Measurements from ENCODE around the gene CPNE2. TPM values are rescaled to one million over a fixed set of nuclear protein-coding genes. Genes with fewer than 3 reads are reported as not detected.
A peak's percentile ranks its signal among the peaks of the same experiment; 100 is the strongest.
"Not testable (repeated sequence)": the region's sequence is repeated elsewhere in the genome, so short reads cannot be mapped to it uniquely, and the experiment has no call there.

The CPNE2 gene
- total and polyA plus RNA-seq, 2 donors = 24.6 to 43.0 TPM

DNA sequence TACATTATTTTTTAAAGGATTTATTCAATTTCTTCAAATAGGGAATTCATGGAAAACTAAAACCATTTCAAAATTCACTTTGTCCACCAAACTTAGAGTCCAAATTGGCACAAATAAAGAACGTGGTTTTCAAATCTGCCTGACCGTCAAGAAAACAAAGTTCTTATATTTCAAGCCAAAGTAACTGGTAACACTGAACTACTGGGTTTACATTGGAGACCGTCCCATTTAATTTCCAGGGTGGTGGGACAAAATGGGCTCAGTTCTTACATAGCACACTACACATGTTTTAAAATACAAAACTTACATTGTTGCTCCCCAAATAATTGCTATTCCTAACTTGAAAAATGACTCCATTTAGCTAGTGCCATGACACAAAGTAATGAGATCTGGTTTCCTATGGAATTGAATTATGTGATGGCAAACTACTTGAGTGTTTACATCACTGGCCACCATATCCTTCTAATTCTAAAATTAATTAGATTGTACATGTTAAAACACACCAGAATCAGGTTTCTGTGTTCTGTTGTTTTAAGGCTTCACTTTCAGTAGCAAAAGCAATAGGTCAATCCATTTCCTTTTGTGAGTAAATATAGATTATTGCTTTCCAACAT lies 86.9 kb downstream of the CPNE2 start:
- Histone ChIP-seq H3K4me1 (ENCODE audit: insufficient read depth) (no peaks in the 10 kb centered on the region), H3K4me3 (ENCODE audit: low read depth, low read length) (no peak overlapping the region), H3K27ac (ENCODE audit: low read depth) (no peak overlapping the region), H3K36me3 (ENCODE audit: insufficient read depth) (peaks cover 1% of the 10 kb centered on the region)
- 66% methylated on average over 3 of the region's 3 CpGs for WGBS
- no peak for DNase-seq (ENCODE audit: extremely low spot score)

DNA sequence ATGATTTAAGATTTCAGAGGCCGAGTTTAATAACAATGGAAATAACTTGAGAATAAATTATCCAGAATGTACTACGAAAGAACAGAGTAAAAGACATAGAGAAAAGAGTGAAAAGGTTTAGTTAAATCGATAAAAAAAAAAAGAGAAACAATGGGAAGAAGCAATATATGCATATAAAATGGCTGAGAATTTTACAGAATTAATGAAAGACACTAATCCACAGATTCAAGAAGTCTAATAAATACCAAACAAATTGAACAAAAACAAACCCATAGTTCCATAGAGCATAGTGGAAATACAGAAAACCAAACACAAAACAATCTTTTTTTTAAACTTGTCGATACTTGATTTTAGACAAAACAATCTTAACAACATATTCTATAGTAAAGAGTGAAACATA lies 91.7 kb downstream of the CPNE2 start:
- Histone ChIP-seq H3K36me3 (ENCODE audit: insufficient read depth) (no peaks in the 10 kb centered on the region), H3K4me3 (ENCODE audit: low read depth, low read length) (no peak overlapping the region), H3K4me1 (ENCODE audit: insufficient read depth) (peaks cover 1% of the 10 kb centered on the region), H3K27ac (ENCODE audit: low read depth) (no peak overlapping the region)
- 98% methylated on average over 4 of the region's 4 CpGs for WGBS
- no peak for DNase-seq (ENCODE audit: extremely low spot score)

- no peaks in the 10 kb centered on the region for H3K36me3 ChIP-seq (ENCODE audit: insufficient read depth)
- peaks cover 1% of the 10 kb centered on the region for H3K4me1 ChIP-seq (ENCODE audit: insufficient read depth)
- DNase-seq (ENCODE audit: extremely low spot score) = no peak
- no peak overlapping the region for H3K27ac ChIP-seq (ENCODE audit: low read depth)
- 21% methylated on average over 15 of the region's 15 CpGs for WGBS
- peak overlapping the region; percentile 94 for H3K4me3 ChIP-seq (ENCODE audit: low read depth, low read length)
Observed at GRCh38 chr16:57184887-57185445, 92.6 kb downstream of the CPNE2 start.

DNA sequence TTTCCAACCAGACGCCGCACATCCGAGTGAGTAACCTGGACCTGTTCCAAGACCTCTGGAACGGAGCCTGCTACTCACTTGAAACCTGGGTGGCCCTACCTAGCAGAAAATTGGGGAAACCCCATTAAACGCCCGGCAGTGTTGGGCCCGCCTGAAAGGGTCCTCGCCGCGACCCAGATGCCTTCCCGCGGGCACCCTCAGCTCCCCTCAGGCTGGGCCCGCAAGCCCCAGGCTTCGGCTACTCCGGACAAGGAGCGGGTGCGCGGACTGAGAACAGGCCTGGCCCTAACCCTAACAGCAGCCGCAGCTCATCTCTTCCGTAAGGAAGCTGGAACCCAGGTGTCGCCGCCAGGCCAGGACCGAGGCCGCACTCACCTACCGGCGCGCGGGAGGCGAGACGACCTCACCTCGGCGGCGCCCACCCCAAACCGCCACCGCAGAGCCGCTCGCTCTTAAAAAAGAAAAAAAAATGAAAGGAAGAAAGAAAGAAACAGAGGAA lies 93.1 kb downstream of the CPNE2 start:
- Histone ChIP-seq H3K4me1 (ENCODE audit: insufficient read depth) (peaks cover 1% of the 10 kb centered on the region), H3K27ac (ENCODE audit: low read depth) (peak overlapping the region; percentile 84), H3K4me3 (ENCODE audit: low read depth, low read length) (peak overlapping the region; percentile 94), H3K36me3 (ENCODE audit: insufficient read depth) (no peaks in the 10 kb centered on the region)
- no peak for DNase-seq (ENCODE audit: extremely low spot score)
- under 1% methylated on average over 37 of the region's 37 CpGs for WGBS

GRCh38 chr16:57185945-57186871 lies 93.8 kb downstream of the CPNE2 start, which contains the start of the genes PSME3IP1 and RSPRY1:
TSS of gene PSME3IP1 (minus strand) at chr16:57186039. CDS start at chr16:57173854, 12,185 bp downstream.
TSS of gene RSPRY1 (plus strand) at chr16:57186329. CDS start at chr16:57204659, 18,330 bp downstream.
- peaks cover 1% of the 10 kb centered on the region for H3K4me1 ChIP-seq (ENCODE audit: insufficient read depth)
- H3K27ac ChIP-seq (ENCODE audit: low read depth) = peak within 1 kb of the TSS; percentile 96
- no peaks in the 10 kb centered on the region for H3K36me3 ChIP-seq (ENCODE audit: insufficient read depth)
- DNase-seq (ENCODE audit: extremely low spot score) = peak; percentile 99
- peak within 1 kb of the TSS; percentile 94 for H3K4me3 ChIP-seq (ENCODE audit: low read depth, low read length)
- under 1% methylated on average over 64 of the region's 64 CpGs for WGBS

- Histone ChIP-seq H3K36me3 (ENCODE audit: insufficient read depth) (no peaks in the 10 kb centered on the region), H3K4me3 (ENCODE audit: low read depth, low read length) (peak overlapping the region; percentile 85), H3K4me1 (ENCODE audit: insufficient read depth) (peaks cover 1% of the 10 kb centered on the region), H3K27ac (ENCODE audit: low read depth) (peak overlapping the region; percentile 96)
- DNase-seq (ENCODE audit: extremely low spot score) = no peak
- WGBS = 1% methylated on average over 28 of the region's 28 CpGs
Observed at GRCh38 chr16:57186872-57187854, 94.8 kb downstream of the CPNE2 start.

DNA sequence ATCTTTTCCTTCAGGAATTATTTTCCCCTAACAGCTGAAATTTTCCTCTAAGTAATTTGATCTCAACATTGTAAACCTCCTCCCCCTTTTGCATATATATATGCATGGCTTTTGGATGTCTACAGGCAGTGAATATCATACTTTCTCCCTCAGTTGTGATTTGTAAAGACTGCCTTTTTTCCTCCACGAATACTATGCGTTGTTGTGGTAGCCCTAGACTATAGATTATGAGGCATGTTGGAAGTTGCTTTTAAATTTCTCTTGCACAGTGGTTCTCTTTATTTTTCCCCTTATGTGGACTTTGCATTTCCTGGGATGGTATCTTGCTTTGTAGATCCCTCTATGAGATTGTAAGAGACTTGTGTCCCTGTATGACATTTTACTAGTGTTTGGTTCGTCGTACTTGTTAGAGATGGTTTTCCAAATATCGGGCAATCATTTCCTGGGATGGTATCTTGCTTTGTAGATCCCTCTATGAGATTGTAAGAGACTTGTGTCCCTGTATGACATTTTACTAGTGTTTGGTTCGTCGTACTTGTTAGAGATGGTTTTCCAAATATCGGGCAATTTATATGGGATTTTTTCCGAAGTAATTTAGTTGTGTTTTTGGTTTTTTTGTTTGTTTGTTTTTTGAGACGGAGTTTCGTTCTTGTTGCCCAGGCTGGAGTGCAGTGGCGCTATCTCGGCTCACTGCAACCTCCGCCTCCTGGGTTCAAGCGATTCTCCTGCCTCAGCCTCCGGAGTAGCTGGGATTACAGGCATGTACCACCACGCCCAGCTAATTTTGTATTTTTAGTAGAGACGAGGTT lies 95.7 kb downstream of the CPNE2 start:
- H3K36me3 ChIP-seq (ENCODE audit: insufficient read depth); H3K4me3 ChIP-seq (ENCODE audit: low read depth, low read length); H3K27ac ChIP-seq (ENCODE audit: low read depth); H3K4me1 ChIP-seq (ENCODE audit: insufficient read depth); DNase-seq (ENCODE audit: extremely low spot score): not testable (repeated sequence)
- WGBS = 67% methylated on average over 18 of the region's 18 CpGs

DNA sequence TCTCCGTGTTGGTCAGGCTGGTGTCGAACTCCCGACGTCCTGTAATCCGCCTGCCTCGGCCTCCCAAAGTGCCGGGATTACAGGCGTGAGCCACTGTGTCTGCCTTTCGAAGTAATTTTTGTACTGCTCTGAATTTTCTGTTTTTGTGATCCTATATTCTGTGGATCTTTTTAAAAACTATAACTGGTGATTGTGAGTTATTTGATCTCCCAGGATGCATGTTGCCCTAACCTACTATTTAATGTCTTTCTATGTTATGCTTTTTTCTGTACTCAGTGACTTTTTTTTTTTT lies 96.3 kb downstream of the CPNE2 start:
- Histone ChIP-seq H3K4me3 (ENCODE audit: low read depth, low read length) (no peak overlapping the region), H3K4me1 (ENCODE audit: insufficient read depth) (peaks cover 1% of the 10 kb centered on the region), H3K36me3 (ENCODE audit: insufficient read depth) (no peaks in the 10 kb centered on the region), H3K27ac (ENCODE audit: low read depth) (no peak overlapping the region)
- WGBS = 92% methylated on average over 9 of the region's 9 CpGs
- no peak for DNase-seq (ENCODE audit: extremely low spot score)

DNA sequence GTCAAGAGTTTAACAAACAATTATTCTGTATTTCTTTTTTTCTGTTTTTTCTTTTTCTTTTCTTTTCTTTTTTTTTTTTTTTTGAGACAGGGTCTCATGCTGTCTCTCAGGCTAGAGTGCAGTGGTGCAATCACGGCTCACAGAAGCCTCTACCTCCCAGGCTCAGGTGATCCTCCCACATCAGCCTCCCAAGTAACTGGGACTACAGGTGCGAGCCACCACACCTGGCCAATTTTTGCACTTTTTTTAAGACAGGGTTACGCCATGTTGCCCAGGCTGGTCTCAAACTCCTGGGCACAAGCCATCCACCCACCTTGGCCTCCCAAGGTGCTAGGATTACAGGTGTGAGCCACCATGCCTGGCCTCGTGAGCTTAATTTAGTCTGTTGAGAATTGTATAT lies 97.1 kb downstream of the CPNE2 start:
- not testable (repeated sequence) for DNase-seq (ENCODE audit: extremely low spot score); H3K27ac ChIP-seq (ENCODE audit: low read depth); H3K36me3 ChIP-seq (ENCODE audit: insufficient read depth); H3K4me1 ChIP-seq (ENCODE audit: insufficient read depth); H3K4me3 ChIP-seq (ENCODE audit: low read depth, low read length)
- WGBS = 96% methylated on average over 4 of the region's 4 CpGs

DNA sequence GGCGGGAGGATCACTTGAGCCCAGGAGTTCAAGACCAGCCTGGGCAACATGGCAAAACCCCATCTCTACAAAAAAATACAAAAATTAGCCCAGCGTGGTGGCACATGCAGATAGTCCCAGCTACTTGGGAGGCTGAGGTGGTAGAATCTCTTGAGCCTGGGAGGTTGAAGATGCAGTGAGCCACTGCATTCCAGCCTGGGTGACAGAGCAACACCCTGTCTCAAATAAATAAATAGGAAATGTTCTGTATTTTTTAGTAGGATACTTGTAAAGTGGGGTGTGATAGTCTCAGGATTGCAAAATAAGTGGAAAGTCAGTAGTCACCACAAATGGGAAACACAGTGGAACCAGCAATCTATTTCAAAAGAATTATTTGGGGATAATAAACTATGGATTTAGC lies 97.8 kb downstream of the CPNE2 start:
- H3K27ac ChIP-seq (ENCODE audit: low read depth) = no peak overlapping the region
- H3K4me1 ChIP-seq (ENCODE audit: insufficient read depth) = no peaks in the 10 kb centered on the region
- 98% methylated on average over 2 of the region's 2 CpGs for WGBS

GRCh38 chr16:57191056-57191571 lies 98.7 kb downstream of the CPNE2 start:
- DNase-seq (ENCODE audit: extremely low spot score) = no peak
- Histone ChIP-seq H3K36me3 (ENCODE audit: insufficient read depth) (no peaks in the 10 kb centered on the region), H3K4me3 (ENCODE audit: low read depth, low read length) (no peak overlapping the region), H3K27ac (ENCODE audit: low read depth) (no peak overlapping the region), H3K4me1 (ENCODE audit: insufficient read depth) (no peaks in the 10 kb centered on the region)
- 69% methylated on average over 3 of the region's 3 CpGs for WGBS

More for the DNA sequence above, 97.8 kb downstream of the CPNE2 start:
- no peak overlapping the region for H3K4me3 ChIP-seq (ENCODE audit: low read depth, low read length)
- DNase-seq (ENCODE audit: extremely low spot score) = no peak
- no peaks in the 10 kb centered on the region for H3K36me3 ChIP-seq (ENCODE audit: insufficient read depth)

GRCh38 chr16:57192146-57192545 lies 99.8 kb downstream of the CPNE2 start:
- H3K36me3 ChIP-seq (ENCODE audit: insufficient read depth) = no peaks in the 10 kb centered on the region
- H3K27ac ChIP-seq (ENCODE audit: low read depth) = no peak overlapping the region
- H3K4me3 ChIP-seq (ENCODE audit: low read depth, low read length) = no peak overlapping the region
- DNase-seq (ENCODE audit: extremely low spot score) = no peak
- H3K4me1 ChIP-seq (ENCODE audit: insufficient read depth) = no peaks in the 10 kb centered on the region
- WGBS = 80% methylated on average over 3 of the region's 3 CpGs
